ENCODE results near the gene CCDC14. TPM values are rescaled to one million over a fixed set of nuclear protein-coding genes. Genes with fewer than 3 reads are reported as not detected.
A peak's percentile ranks its signal among the peaks of the same experiment; 100 is the strongest.
"Not testable (repeated sequence)": the region's sequence is repeated elsewhere in the genome, so short reads cannot be mapped to it uniquely, and the experiment has no call there.

CCDC14 gene, protein sequence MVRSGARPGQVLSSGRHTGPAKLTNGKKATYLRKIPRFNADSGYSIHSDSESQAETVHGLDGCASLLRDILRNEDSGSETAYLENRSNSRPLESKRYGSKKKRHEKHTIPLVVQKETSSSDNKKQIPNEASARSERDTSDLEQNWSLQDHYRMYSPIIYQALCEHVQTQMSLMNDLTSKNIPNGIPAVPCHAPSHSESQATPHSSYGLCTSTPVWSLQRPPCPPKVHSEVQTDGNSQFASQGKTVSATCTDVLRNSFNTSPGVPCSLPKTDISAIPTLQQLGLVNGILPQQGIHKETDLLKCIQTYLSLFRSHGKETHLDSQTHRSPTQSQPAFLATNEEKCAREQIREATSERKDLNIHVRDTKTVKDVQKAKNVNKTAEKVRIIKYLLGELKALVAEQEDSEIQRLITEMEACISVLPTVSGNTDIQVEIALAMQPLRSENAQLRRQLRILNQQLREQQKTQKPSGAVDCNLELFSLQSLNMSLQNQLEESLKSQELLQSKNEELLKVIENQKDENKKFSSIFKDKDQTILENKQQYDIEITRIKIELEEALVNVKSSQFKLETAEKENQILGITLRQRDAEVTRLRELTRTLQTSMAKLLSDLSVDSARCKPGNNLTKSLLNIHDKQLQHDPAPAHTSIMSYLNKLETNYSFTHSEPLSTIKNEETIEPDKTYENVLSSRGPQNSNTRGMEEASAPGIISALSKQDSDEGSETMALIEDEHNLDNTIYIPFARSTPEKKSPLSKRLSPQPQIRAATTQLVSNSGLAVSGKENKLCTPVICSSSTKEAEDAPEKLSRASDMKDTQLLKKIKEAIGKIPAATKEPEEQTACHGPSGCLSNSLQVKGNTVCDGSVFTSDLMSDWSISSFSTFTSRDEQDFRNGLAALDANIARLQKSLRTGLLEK
- 44.9 and 46.5 TPM in 2 replicates for total RNA-seq (2014; rRNA removed; shearing (Covaris generic))
- polyA plus RNA-seq (2015; cell fraction: cytosol; rRNA removed): 29.3 and 30.2 TPM in 2 replicates
- polyA plus RNA-seq (2015; cell fraction: nucleus; rRNA removed): 454 and 455 TPM in 2 replicates

GRCh38 chr3:123960781-123961507 is at the start of gene CCDC14:
CCDC14 (minus strand) TSS chr3:123961229; CDS start chr3:123961173, 56 bp downstream.
- DNase-seq (ENCODE audit: low read depth): peak; percentile 97

DNA sequence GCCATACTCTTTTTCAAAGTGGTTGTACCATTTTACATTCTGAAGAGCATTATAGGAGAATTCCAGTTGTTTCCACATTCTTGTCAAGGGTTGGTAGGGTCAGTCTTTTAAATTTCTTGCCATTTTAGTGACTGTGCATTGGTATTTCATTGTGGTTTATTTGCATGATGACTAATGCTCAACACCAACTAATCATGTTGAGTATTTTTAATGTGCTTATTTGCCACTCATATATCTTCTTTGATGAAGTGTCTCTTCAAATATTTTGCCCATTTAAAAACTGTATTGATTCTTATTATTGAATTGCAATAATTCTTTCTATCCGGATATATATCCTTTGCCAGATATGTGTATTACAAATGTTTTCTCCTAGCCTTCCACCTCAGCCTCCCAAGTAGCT is 47.3 kb upstream of the CCDC14 start:
- peak; percentile 27 for DNase-seq (ENCODE audit: low read depth)

DNA sequence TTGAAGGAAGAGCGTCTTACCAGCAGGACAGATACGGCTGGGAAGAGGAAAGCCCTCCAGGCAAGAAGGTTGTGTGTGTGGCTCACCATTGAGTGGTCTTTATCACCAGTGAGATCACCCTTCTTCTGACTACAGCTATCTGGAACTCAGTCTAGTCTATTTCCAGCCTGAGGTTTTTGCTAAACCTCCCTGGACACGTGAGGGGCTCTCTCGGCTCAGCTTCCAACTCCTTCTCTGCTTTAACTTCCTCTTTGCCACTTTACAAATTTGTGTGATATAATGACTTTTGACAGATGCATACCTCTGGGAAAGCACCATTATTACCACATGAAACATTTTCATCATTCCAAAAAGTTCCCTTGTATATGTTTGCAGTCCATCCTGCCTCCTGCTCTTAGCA is 46.2 kb upstream of the CCDC14 start:
- DNase-seq (ENCODE audit: low read depth): peak; percentile 47

- not testable (repeated sequence) for DNase-seq (ENCODE audit: low read depth)
Observed at GRCh38 chr3:124002405-124003079, 41.5 kb upstream of the CCDC14 start.

GRCh38 chr3:124001366-124001765 is 40.3 kb upstream of the CCDC14 start:
- DNase-seq (ENCODE audit: low read depth): not testable (repeated sequence)

DNA sequence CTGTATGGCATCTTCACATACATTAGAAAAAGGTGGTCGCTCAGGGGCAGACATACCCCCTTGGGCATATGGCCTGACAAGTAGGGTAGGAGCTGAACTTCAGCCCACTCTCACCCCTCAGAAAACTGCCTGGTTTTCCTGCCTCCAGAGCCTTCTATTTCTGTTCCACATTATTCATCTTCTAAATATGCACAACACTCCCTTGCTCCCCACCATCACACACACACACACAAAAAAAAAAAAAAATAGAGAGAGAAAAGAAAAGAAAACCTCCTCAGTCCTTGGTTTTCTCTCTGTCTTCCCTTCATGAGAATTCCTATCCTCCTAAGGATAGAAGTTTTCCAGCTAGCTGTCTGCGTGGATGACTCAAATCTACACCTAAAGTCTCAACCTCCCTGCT is 36.5 kb upstream of the CCDC14 start:
- DNase-seq (ENCODE audit: low read depth): no peak

DNA sequence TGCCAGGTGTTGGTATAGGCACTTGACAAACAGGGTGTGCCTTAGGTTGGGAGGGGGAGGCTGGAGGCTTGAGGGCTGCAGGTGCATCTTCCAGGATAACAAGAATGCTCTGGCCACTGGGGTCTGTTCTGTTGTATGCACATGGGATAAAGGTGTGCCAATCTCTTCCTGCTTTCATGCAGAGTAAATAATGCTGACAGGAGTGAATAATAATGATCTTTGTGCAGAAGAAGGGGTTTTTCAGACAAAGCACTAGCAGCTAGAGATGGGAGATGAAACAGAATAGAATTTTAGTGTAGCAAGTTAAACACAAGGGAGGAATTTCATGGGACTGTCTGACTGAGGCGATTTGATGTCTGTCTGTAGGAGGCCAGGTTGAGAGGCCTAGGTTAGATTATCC is 32.8 kb upstream of the CCDC14 start:
- DNase-seq (ENCODE audit: low read depth): no peak

DNA sequence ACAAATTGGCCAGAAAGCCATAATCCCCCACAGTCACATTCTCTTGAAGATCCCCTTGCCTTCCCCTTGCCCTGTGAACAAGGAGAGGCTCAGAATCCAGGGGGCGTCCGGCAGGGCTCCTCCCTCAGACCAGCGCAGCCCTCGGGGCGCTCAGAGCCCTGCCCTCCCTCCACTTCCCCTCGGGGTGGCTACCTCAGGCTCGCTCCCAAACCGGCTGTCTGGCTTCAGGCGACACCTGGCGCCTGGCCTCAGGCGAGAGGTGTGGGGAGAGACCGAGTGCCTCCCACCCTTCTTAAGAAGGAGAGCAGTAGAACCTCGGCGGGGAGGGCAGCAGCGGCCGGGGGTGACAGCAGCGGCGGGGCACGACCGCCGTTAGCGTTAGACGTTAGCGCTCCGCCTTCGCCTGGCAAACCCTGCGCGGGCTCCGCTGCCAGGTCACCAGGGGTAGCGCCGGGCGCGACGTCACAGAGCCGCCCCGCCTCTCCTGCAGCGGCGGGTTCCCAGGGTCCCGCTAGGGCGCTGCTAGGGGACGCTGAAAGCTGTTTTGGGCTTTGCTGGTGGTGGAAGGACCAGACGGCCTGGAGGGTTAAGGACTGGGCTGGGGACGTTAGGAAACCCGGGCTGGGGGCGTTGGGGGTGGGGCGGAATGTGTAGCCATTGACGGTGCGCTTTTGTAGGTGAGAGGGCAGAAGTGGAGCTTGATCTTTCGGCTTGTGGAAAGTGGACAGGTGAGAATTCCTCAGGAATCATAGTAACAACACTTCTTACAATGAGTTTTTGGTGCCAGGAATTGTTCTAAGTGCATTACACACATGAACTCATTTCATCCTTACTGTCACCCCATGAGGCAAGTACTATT is 30.9 kb upstream of the CCDC14 start, which contains the start of gene ROPN1:
TSS of gene ROPN1 (minus strand) at position 395 of the 859 bp plus-strand sequence. CDS start 11,643 bp downstream, outside the sequence.
- DNase-seq (ENCODE audit: low read depth): not testable (repeated sequence)

- no peak for DNase-seq (ENCODE audit: low read depth)
Observed at GRCh38 chr3:123986427-123986826, 25.4 kb upstream of the CCDC14 start.

DNA sequence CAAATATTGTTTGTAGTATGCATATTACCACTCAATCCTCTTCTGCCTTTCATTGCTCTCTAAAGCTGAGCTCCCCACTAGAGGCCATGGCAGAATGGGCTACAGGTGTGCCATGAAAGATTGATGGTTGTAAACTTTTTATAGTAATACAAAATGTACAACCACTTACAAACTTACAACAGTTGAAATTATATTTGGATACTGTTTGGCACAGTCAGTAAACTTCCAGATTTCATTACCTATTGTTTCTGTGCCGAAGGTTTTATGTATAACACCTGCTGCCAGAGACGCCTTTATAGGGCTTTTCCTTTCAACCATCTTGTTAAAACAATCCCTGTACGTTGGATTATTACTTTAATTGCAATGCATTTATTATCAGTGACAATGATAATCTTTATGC is 23.9 kb upstream of the CCDC14 start:
- DNase-seq (ENCODE audit: low read depth): no peak

- no peak for DNase-seq (ENCODE audit: low read depth)
Observed at GRCh38 chr3:123984350-123984749, 23.3 kb upstream of the CCDC14 start.

- DNase-seq (ENCODE audit: low read depth): not testable (repeated sequence)
Observed at GRCh38 chr3:123981317-123981716, 20.3 kb upstream of the CCDC14 start.

- DNase-seq (ENCODE audit: low read depth): no peak
Observed at GRCh38 chr3:123980539-123980938, 19.5 kb upstream of the CCDC14 start.

DNA sequence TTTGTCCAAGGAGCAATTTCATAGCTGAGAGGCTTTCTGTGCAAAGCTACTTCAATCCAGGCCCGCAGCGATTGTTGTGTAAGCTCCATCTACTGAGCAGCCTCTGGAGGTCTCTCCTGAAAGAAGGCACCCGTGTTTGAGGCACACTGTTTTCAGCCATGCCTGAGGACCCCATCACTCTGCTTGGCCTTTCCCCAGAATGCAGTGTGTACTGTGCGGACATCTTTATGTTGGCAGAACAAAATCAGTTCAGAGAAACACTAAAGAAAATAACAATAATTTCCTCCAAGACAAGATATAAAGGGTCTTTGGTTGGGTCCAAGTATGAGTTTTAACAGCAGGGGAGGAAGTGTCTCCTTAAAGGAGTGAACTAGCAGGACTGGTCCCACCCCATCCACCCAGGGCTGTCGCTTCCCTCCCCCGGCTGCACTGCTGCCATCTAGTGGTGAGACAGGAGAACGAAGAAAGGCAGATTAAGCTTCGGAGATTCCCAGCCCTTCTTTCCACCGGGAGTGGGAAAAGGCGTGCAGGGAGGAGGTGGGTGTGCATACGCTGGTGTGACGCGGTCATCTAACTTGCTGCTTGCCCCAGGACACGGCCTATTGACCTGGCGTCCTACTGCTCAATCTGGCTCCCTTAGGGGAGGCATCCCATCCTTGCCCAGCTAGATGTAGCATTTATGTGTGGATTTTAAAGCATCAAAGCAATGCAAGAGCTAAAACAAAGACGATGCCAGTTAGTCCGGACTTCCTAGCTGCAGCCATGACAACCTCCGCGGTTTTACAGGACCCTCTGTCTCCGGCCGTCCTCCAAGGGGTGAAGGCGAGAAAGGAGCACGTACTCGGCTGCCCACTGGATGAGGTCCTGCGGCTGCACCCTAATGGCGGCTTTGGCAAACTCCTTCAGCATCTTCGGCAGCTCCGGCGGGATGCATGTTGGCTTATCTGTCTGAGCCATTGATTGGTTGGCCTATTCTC is 18.8 kb upstream of the CCDC14 start:
- peak; percentile 68 for DNase-seq (ENCODE audit: low read depth)

DNA sequence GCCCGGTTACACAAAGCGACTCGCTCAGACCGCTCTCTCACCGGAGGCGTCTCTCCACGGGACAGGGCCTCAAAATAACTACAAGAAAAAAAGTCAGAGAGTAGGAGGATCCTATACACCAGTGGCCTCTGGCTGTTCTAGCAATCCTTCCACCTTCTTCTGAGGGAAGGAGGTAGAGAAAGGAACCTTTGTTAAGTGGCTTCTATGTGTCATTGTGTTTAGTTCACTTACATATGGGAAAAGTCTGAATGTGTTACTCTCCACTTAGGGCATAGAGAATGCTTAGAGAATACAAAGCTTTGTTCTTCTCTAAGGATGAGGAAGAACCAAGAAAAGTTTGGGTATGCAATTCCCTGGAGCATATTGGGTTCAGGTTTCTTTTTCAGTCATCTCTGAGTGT is 15.9 kb upstream of the CCDC14 start:
- DNase-seq (ENCODE audit: low read depth): peak; percentile 62

- DNase-seq (ENCODE audit: low read depth): peak; percentile 84
Observed at GRCh38 chr3:123976181-123976898, 15.3 kb upstream of the CCDC14 start.

GRCh38 chr3:123975030-123975429 is 14.0 kb upstream of the CCDC14 start:
- DNase-seq (ENCODE audit: low read depth): not testable (repeated sequence)

- no peak for DNase-seq (ENCODE audit: low read depth)
Observed at GRCh38 chr3:123971406-123971805, 10.4 kb upstream of the CCDC14 start.

Data from HT1080 (cell line).